T47D (cell line): ENCODE data around the gene C1orf141.

ENCODE experiments used
- DNase-seq, 2 experiments: peaks; one replicate each; pipeline versions ENCODE4 v3.0.0 to v3.0.0-alpha.2; 2011 to 2012; ENCODE audit warnings: low read depth in 1 of 2, low spot score in 1 of 2
- JUND ChIP-seq: IDR thresholded peaks from 2 replicates; pipeline ENCODE4 v1.6.1; 2012; ENCODE audit warnings: low read depth
- in situ Hi-C: cut with HindIII; loops from 2 replicates; pipeline ENCODE4 v1.10.0; 2016; ENCODE audit warnings: low sequenced_read_pairs, low pct_unique_long_range_greater_than_20kb

Gene C1orf141

DNA sequence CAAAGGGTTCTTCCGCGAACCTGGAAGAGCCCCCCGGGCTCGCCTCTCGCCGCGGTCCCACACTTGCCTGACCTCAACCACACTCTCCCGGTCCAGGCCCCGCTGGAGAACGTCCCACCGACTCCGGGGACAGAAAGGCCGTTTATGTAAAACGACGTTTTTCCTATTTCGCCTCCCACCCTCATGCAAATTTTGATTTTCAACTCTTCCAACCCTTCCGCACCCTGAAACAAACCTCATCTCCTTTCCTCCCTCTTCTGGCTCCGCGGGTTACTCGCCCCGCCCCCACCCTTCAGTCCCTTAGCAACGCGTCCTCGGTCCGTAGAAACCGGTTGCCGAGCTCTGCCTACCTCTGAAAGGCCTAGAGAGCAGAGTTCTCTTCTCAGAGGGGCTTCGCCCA lies at the start of gene C1orf141:
Gene C1orf141 (minus strand): TSS at position 276 of the 400 bp plus-strand sequence. CDS start 7,730 bp downstream, outside the sequence.
- TF ChIP-seq JUND, result no peak
- no peak for DNase-seq
- in situ Hi-C loops, result no loop called here

GRCh38 chr1:67175530-67176087 lies 40.8 kb upstream of the C1orf141 start:
- no peak for DNase-seq
- in situ Hi-C loops, result no loop called here
- no peak for TF ChIP-seq JUND

- in situ Hi-C loops, result no loop called here
Observed at GRCh38 chr1:67174716-67175284, 40.0 kb upstream of the C1orf141 start.

DNA sequence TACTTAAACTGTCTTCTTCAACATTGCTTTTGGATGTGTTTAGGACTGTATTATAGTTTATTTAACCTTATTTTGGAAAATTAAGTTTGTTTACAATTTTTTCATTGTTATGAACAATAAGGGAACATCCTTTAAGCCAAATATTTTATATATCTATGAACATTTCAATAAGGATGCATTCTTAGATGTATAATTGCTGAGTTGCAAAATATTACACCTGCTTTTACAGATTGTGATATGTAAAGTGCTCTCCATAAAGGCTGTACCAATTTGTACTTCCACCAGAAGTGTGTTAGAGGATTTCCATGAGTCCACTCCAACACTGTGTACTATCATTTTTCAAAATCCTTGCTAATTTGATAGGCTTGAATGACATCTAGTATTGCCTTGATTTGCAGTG lies 39.2 kb upstream of the C1orf141 start:
- in situ Hi-C loops, result no loop called here
- DNase-seq, result no peak
- no peak for TF ChIP-seq JUND

More at GRCh38 chr1:67174716-67175284, 40.0 kb upstream of the C1orf141 start:
- no peak for TF ChIP-seq JUND
- DNase-seq, result no peak

DNA sequence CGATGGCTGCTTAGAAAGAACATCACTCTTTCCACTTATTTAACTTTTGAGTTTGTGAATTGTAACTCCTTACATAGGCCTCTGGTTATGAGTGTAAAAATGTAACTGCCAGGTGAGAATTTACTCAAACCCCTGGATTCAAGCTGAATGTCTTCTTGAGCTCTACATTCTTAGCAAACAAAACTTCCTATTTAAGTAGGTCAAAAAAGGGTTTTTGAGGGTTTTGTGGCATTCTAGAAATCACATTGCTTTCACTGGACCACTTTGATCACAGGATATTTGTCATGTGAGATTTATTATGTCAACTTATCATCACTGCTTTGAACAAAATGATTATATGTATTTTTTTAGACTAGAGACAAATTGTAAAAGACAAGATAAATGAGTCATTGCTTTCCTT lies 37.2 kb upstream of the C1orf141 start:
- in situ Hi-C loops, result no loop called here
- no peak for DNase-seq

GRCh38 chr1:67171574-67171955 lies 36.8 kb upstream of the C1orf141 start:
- DNase-seq, result no peak
- in situ Hi-C loops, result no loop called here
- no peak for TF ChIP-seq JUND

More for the DNA sequence above, 37.2 kb upstream of the C1orf141 start:
- no peak for TF ChIP-seq JUND

GRCh38 chr1:67170751-67171573 lies 36.2 kb upstream of the C1orf141 start:
- in situ Hi-C loops, result no loop called here
- TF ChIP-seq JUND, result no peak
- no peak for DNase-seq

DNA sequence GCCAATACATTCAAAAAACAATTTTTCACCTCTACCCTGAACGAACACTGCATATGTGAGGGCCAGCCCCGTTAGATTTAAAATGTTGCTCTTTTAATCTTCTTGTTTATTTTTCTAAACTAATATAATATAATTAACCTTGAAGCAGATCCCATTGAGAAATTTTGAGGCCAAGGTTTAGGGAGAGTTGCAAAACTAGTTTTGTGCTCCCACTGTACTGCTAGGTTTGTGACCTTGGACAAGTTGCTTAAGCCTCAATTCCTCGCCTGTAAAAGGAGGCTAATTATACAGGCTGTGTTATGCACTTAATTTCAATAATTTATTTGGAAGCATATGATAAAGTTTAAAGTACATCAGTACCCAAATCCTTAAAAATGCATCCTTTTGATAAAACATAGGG lies 35.2 kb upstream of the C1orf141 start:
- in situ Hi-C loops, result no loop called here
- no peak for DNase-seq
- no peak for TF ChIP-seq JUND

DNA sequence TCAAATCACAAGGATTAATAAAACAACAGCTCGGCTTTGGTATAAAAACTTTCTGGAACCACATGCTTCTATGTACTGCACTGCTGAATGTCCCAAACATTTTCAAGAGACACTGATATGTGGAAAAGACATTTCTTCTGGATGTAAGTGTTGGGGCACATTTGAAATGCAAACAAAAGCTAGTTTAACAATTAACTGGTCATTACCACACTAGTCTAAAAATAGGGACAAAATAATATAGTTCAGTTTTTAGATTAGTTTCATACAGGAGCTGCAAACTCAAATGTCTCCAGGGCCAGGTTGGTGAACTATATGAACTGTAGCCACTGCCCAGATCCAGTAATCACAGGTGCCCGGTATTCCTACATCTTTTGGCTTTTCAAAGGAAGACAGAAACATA lies 34.7 kb upstream of the C1orf141 start:
- TF ChIP-seq JUND, result no peak
- DNase-seq, result no peak
- in situ Hi-C loops, result no loop called here

DNA sequence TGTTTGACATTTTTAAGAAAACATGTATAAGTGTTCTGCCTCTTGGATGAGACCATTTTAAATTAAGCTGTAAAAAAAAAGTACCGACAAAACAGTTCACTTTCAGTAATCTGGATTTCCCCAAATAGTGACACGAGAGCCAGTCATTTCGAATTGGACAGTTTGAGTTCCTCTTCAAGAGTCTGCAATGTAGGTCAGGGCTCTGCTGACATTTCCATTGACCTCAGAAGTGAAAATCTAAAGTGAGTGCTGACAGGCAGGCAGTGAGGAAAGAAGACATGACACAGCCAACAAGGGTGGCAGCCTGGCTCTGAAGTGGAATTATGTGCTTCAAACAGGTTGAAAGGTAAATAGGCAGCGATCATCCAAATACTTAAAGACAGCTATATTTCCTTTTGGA lies 31.4 kb upstream of the C1orf141 start, which contains the start of gene IL23R:
Gene IL23R (plus strand): TSS at position 259 of the 400 bp plus-strand sequence. CDS start 1,667 bp downstream, outside the sequence.
- in situ Hi-C loops, result no loop called here
- DNase-seq, result no peak
- no peak for TF ChIP-seq JUND

GRCh38 chr1:67165468-67166041 lies 30.8 kb upstream of the C1orf141 start:
- TF ChIP-seq JUND, result no peak
- in situ Hi-C loops, result no loop called here

DNA sequence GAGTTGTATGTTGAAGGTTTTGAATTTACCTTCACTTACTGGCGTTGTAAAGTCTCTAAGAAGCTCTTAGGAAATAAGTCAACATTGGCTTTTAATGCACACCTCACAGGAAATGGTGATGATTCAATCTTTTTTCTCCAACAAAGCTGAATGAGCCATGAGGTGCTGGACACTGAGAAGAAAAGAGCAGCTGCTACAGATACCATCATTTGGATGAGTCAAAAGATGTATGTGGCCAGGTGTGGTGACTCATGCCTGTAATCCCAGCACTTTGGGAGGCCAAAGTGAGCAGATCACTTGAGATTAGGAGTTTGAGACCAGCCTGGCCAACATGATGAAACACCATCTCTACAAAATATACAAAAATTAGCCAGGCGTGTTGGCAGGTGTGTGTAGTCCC lies 28.2 kb upstream of the C1orf141 start:
- TF ChIP-seq JUND, result no peak
- in situ Hi-C loops, result no loop called here
- peak in 1 of 2 experiments; percentile 27 for DNase-seq

More at GRCh38 chr1:67165468-67166041, 30.8 kb upstream of the C1orf141 start:
- DNase-seq, result no peak

- DNase-seq, result no peak
- no peak for TF ChIP-seq JUND
- in situ Hi-C loops, result no loop called here
Observed at GRCh38 chr1:67159233-67159632, 24.5 kb upstream of the C1orf141 start.
